SJCRH30 (cell line): ENCODE results near the gene ALKBH5. TPM values are rescaled to one million over a fixed set of nuclear protein-coding genes. Genes with fewer than 3 reads are reported as not detected.

ENCODE experiments used
- DNase-seq, 2 experiments: peaks; one replicate each; pipeline ENCODE4 v3.0.0-alpha.2; 2015 to 2020
- H3K27ac ChIP-seq: fragments of 250-450 bp; sonication (Bioruptor Pico); 2 replicates; pipeline ENCODE4 v1.5.1; 2020; ENCODE audit warnings: mild to moderate bottlenecking, moderate library complexity
- H3K27me3 ChIP-seq: fragments of 250-450 bp; sonication (Bioruptor Pico); 2 replicates; pipeline ENCODE4 v1.5.1; 2020; ENCODE audit warnings: mild to moderate bottlenecking, moderate library complexity
- H3K36me3 ChIP-seq: fragments of 250-450 bp; sonication (Bioruptor Pico); 2 replicates; pipeline ENCODE4 v1.5.1; 2020; ENCODE audit warnings: mild to moderate bottlenecking, moderate library complexity
- H3K4me1 ChIP-seq: fragments of 250-450 bp; sonication (Bioruptor Pico); 2 replicates; pipeline ENCODE4 v1.5.1; 2020; ENCODE audit warnings: mild to moderate bottlenecking, moderate library complexity
- H3K4me3 ChIP-seq: fragments of 250-450 bp; sonication (Bioruptor Pico); 2 replicates; pipeline ENCODE4 v1.5.1; 2020; ENCODE audit warnings: mild to moderate bottlenecking, moderate library complexity
- H3K9me3 ChIP-seq: fragments of 250-450 bp; sonication (Bioruptor Pico); replicated peaks from 2 replicates; pipeline ENCODE4 v1.5.1; 2020; ENCODE audit warnings: mild to moderate bottlenecking, moderate library complexity
- total RNA-seq: library from RNA; depleted of rRNA; stranded (reverse); fragments of >200 nt; shearing (Covaris generic); gene quantifications from 2 replicates; pipeline ENCODE4 v1.2.3, GENCODE V29; 2014

The ALKBH5 gene
- total RNA-seq, 1 experiment from 2014 or later, result 297 TPM

- no peak for DNase-seq
- no peaks in the 10 kb centered on the region for H3K4me1 ChIP-seq
- no peak overlapping the region for H3K4me3 ChIP-seq
- H3K36me3 ChIP-seq, result peaks cover 90% of the 10 kb centered on the region
- H3K9me3 ChIP-seq, result no peaks in the 10 kb centered on the region
- H3K27me3 ChIP-seq, result no peaks in the 10 kb centered on the region
- no peak overlapping the region for H3K27ac ChIP-seq
Observed at GRCh38 chr17:18247613-18248001, 64.0 kb downstream of the ALKBH5 start.

GRCh38 chr17:18248300-18248731 lies 64.7 kb downstream of the ALKBH5 start:
- Histone ChIP-seq H3K27ac (no peak overlapping the region), H3K4me1 (no peaks in the 10 kb centered on the region), H3K9me3 (no peaks in the 10 kb centered on the region), H3K36me3 (peaks cover 90% of the 10 kb centered on the region), H3K4me3 (no peak overlapping the region), H3K27me3 (no peaks in the 10 kb centered on the region)
- DNase-seq, result peak; percentile 89 to 97

GRCh38 chr17:18248811-18249210 lies 65.2 kb downstream of the ALKBH5 start:
- DNase-seq, result no peak

GRCh38 chr17:18250259-18250658 lies 66.6 kb downstream of the ALKBH5 start:
- Histone ChIP-seq H3K4me1 (no peaks in the 10 kb centered on the region), H3K27ac (no peak overlapping the region), H3K36me3 (peaks cover 91% of the 10 kb centered on the region), H3K27me3 (no peaks in the 10 kb centered on the region), H3K9me3 (no peaks in the 10 kb centered on the region), H3K4me3 (no peak overlapping the region)
- DNase-seq, result no peak

More at GRCh38 chr17:18248811-18249210, 65.2 kb downstream of the ALKBH5 start:
- Histone ChIP-seq H3K27ac (no peak overlapping the region), H3K36me3 (peaks cover 90% of the 10 kb centered on the region), H3K4me1 (no peaks in the 10 kb centered on the region), H3K4me3 (no peak overlapping the region), H3K9me3 (no peaks in the 10 kb centered on the region), H3K27me3 (no peaks in the 10 kb centered on the region)

- no peak for DNase-seq
Observed at GRCh38 chr17:18250708-18251107, 67.1 kb downstream of the ALKBH5 start.

GRCh38 chr17:18251204-18251603 lies 67.6 kb downstream of the ALKBH5 start:
- Histone ChIP-seq H3K27me3 (no peaks in the 10 kb centered on the region), H3K27ac (no peak overlapping the region), H3K4me3 (no peak overlapping the region), H3K4me1 (no peaks in the 10 kb centered on the region), H3K36me3 (peaks cover 90% of the 10 kb centered on the region), H3K9me3 (no peaks in the 10 kb centered on the region)
- no peak for DNase-seq

More at GRCh38 chr17:18250708-18251107, 67.1 kb downstream of the ALKBH5 start:
- Histone ChIP-seq H3K27ac (no peak overlapping the region), H3K9me3 (no peaks in the 10 kb centered on the region), H3K4me1 (no peaks in the 10 kb centered on the region), H3K4me3 (no peak overlapping the region), H3K27me3 (no peaks in the 10 kb centered on the region), H3K36me3 (peaks cover 91% of the 10 kb centered on the region)

- Histone ChIP-seq H3K9me3 (no peaks in the 10 kb centered on the region), H3K27ac (no peak overlapping the region), H3K4me1 (no peaks in the 10 kb centered on the region; the same call in 1 of the 2 replicates), H3K4me3 (no peak overlapping the region), H3K36me3 (peaks cover 83% of the 10 kb centered on the region), H3K27me3 (no peaks in the 10 kb centered on the region)
- DNase-seq, result no peak
Observed at GRCh38 chr17:18252160-18252559, 68.5 kb downstream of the ALKBH5 start.

- Histone ChIP-seq H3K27me3 (no peaks in the 10 kb centered on the region), H3K27ac (no peak overlapping the region), H3K4me1 (peaks cover 4% of the 10 kb centered on the region; the same call in 1 of the 2 replicates), H3K9me3 (no peaks in the 10 kb centered on the region), H3K4me3 (no peak overlapping the region), H3K36me3 (peaks cover 73% of the 10 kb centered on the region)
- DNase-seq, result no peak
Observed at GRCh38 chr17:18253187-18253884, 69.7 kb downstream of the ALKBH5 start.

- Histone ChIP-seq H3K36me3 (peaks cover 65% of the 10 kb centered on the region), H3K4me1 (peaks cover 4% of the 10 kb centered on the region; the same call in 1 of the 2 replicates), H3K27me3 (no peaks in the 10 kb centered on the region), H3K4me3 (no peak overlapping the region), H3K9me3 (no peaks in the 10 kb centered on the region), H3K27ac (no peak overlapping the region)
- DNase-seq, result no peak
Observed at GRCh38 chr17:18253947-18254821, 70.6 kb downstream of the ALKBH5 start.

- peaks cover 57% of the 10 kb centered on the region for H3K36me3 ChIP-seq
Observed at GRCh38 chr17:18254888-18255649, 71.4 kb downstream of the ALKBH5 start.

GRCh38 chr17:18256351-18256750 lies 72.7 kb downstream of the ALKBH5 start:
- peaks cover 45% of the 10 kb centered on the region for H3K36me3 ChIP-seq
- no peaks in the 10 kb centered on the region for H3K27me3 ChIP-seq
- DNase-seq, result no peak
- H3K4me3 ChIP-seq, result no peak overlapping the region
- H3K4me1 ChIP-seq, result peaks cover 11% of the 10 kb centered on the region; the same call in 1 of the 2 replicates
- H3K9me3 ChIP-seq, result no peaks in the 10 kb centered on the region
- no peak overlapping the region for H3K27ac ChIP-seq

More at GRCh38 chr17:18254888-18255649, 71.4 kb downstream of the ALKBH5 start:
- no peak for DNase-seq
- Histone ChIP-seq H3K4me3 (no peak overlapping the region), H3K4me1 (peaks cover 9% of the 10 kb centered on the region; the same call in 1 of the 2 replicates), H3K27ac (no peak overlapping the region), H3K27me3 (no peaks in the 10 kb centered on the region), H3K9me3 (no peaks in the 10 kb centered on the region)

- Histone ChIP-seq H3K27ac (no peak overlapping the region), H3K9me3 (no peaks in the 10 kb centered on the region), H3K27me3 (no peaks in the 10 kb centered on the region), H3K4me1 (peaks cover 14% of the 10 kb centered on the region; the same call in 1 of the 2 replicates), H3K36me3 (peaks cover 40% of the 10 kb centered on the region), H3K4me3 (no peak overlapping the region)
- no peak for DNase-seq
Observed at GRCh38 chr17:18256776-18257175, 73.1 kb downstream of the ALKBH5 start.

- peak overlapping the region; percentile 76 for H3K27ac ChIP-seq
- H3K4me3 ChIP-seq, result peak overlapping the region; percentile 87
- peaks cover 34% of the 10 kb centered on the region for H3K36me3 ChIP-seq
- DNase-seq, result no peak
- H3K4me1 ChIP-seq, result peaks cover 16% of the 10 kb centered on the region; the same call in 1 of the 2 replicates
- no peaks in the 10 kb centered on the region for H3K27me3 ChIP-seq
- no peaks in the 10 kb centered on the region for H3K9me3 ChIP-seq
Observed at GRCh38 chr17:18257268-18257981, 73.8 kb downstream of the ALKBH5 start.

GRCh38 chr17:18257982-18258355 lies 74.3 kb downstream of the ALKBH5 start:
- peak overlapping the region; percentile 87 for H3K4me3 ChIP-seq
- peaks cover 28% of the 10 kb centered on the region for H3K36me3 ChIP-seq
- peak overlapping the region; percentile 76 for H3K27ac ChIP-seq
- no peaks in the 10 kb centered on the region for H3K9me3 ChIP-seq
- peaks cover 16% of the 10 kb centered on the region; the same call in 1 of the 2 replicates for H3K4me1 ChIP-seq
- no peaks in the 10 kb centered on the region for H3K27me3 ChIP-seq
- DNase-seq, result peak; percentile 91 to 92
